ENCODE measurements around the gene CARMIL3.

The CARMIL3 gene

GRCh38 chr14:24108336-24108874 lies 56.6 kb downstream of the CARMIL3 start:
- Histone ChIP-seq H2AFZ (ENCODE audit: low read depth) (no peak overlapping the region), H3K4me2 (peak overlapping the region; percentile 50; the same call in 1 of the 2 replicates)

GRCh38 chr14:24110060-24110459 lies 58.3 kb downstream of the CARMIL3 start:
- peak overlapping the region; percentile 48; the same call in 1 of the 2 replicates for H3K27ac ChIP-seq
- no peaks in the 10 kb centered on the region for H4K20me1 ChIP-seq (ENCODE audit: insufficient read depth)
- peaks cover 30% of the 10 kb centered on the region for H3K4me1 ChIP-seq (ENCODE audit: low read depth, poor library complexity, severe bottlenecking)
- H2AFZ ChIP-seq (ENCODE audit: low read depth) = no peak overlapping the region
- no peak for TF ChIP-seq CTCF (conservative IDR thresholded peaks at IDR 0.05; ENCODE audit: low read depth, low read length)
- H3K79me2 ChIP-seq (ENCODE audit: insufficient read depth, low read depth) = no peaks in the 10 kb centered on the region
- H3K27me3 ChIP-seq (ENCODE audit: insufficient read depth, low read depth) = no peaks in the 10 kb centered on the region
- H3K4me3 ChIP-seq (IDR thresholded peaks at IDR 0.05; ENCODE audit: insufficient read depth, low read depth, low read length) = no peak overlapping the region
- no peaks in the 10 kb centered on the region for H3K36me3 ChIP-seq (ENCODE audit: insufficient read depth)
- H3K4me2 ChIP-seq = peak overlapping the region; percentile 46
- H3K9ac ChIP-seq = no peak overlapping the region

More at GRCh38 chr14:24108336-24108874, 56.6 kb downstream of the CARMIL3 start:
- H3K4me3 ChIP-seq (IDR thresholded peaks at IDR 0.05; ENCODE audit: insufficient read depth, low read depth, low read length) = no peak overlapping the region
- H3K9ac ChIP-seq = no peak overlapping the region
- no peaks in the 10 kb centered on the region for H3K36me3 ChIP-seq (ENCODE audit: insufficient read depth)
- no peaks in the 10 kb centered on the region for H3K27me3 ChIP-seq (ENCODE audit: insufficient read depth, low read depth)
- no peak for TF ChIP-seq CTCF (conservative IDR thresholded peaks at IDR 0.05; ENCODE audit: low read depth, low read length)
- H3K79me2 ChIP-seq (ENCODE audit: insufficient read depth, low read depth) = no peaks in the 10 kb centered on the region
- no peaks in the 10 kb centered on the region for H4K20me1 ChIP-seq (ENCODE audit: insufficient read depth)
- H3K27ac ChIP-seq = peak overlapping the region; percentile 13; the same call in 1 of the 2 replicates
- H3K4me1 ChIP-seq (ENCODE audit: low read depth, poor library complexity, severe bottlenecking) = peaks cover 30% of the 10 kb centered on the region

GRCh38 chr14:24110523-24110922 lies 58.7 kb downstream of the CARMIL3 start:
- no peak overlapping the region for H3K9ac ChIP-seq
- no peaks in the 10 kb centered on the region for H4K20me1 ChIP-seq (ENCODE audit: insufficient read depth)
- no peak overlapping the region; the same call in 1 of the 2 replicates for H3K27ac ChIP-seq
- H3K36me3 ChIP-seq (ENCODE audit: insufficient read depth) = no peaks in the 10 kb centered on the region
- no peak overlapping the region for H3K4me3 ChIP-seq (IDR thresholded peaks at IDR 0.05; ENCODE audit: insufficient read depth, low read depth, low read length)
- no peaks in the 10 kb centered on the region for H3K79me2 ChIP-seq (ENCODE audit: insufficient read depth, low read depth)
- no peak for TF ChIP-seq CTCF (conservative IDR thresholded peaks at IDR 0.05; ENCODE audit: low read depth, low read length)
- peak overlapping the region; percentile 46; the same call in 1 of the 2 replicates for H3K4me2 ChIP-seq
- peaks cover 30% of the 10 kb centered on the region for H3K4me1 ChIP-seq (ENCODE audit: low read depth, poor library complexity, severe bottlenecking)
- no peak overlapping the region for H2AFZ ChIP-seq (ENCODE audit: low read depth)
- no peaks in the 10 kb centered on the region for H3K27me3 ChIP-seq (ENCODE audit: insufficient read depth, low read depth)

- Histone ChIP-seq H3K27ac (peak overlapping the region; percentile 91), H3K79me2 (ENCODE audit: insufficient read depth, low read depth) (no peaks in the 10 kb centered on the region), H3K4me3 (IDR thresholded peaks at IDR 0.05; ENCODE audit: insufficient read depth, low read depth, low read length) (no peak overlapping the region), H3K4me2 (peak overlapping the region; percentile 68), H3K27me3 (ENCODE audit: insufficient read depth, low read depth) (no peaks in the 10 kb centered on the region), H4K20me1 (ENCODE audit: insufficient read depth) (no peaks in the 10 kb centered on the region), H3K9ac (peak overlapping the region; percentile 63), H3K4me1 (ENCODE audit: low read depth, poor library complexity, severe bottlenecking) (peaks cover 33% of the 10 kb centered on the region), H2AFZ (ENCODE audit: low read depth) (peak overlapping the region; percentile 68), H3K36me3 (ENCODE audit: insufficient read depth) (no peaks in the 10 kb centered on the region)
- TF ChIP-seq CTCF (conservative IDR thresholded peaks at IDR 0.05; ENCODE audit: low read depth, low read length) = no peak
Observed at GRCh38 chr14:24113379-24113800, 61.6 kb downstream of the CARMIL3 start.

All from KMS-11 (cell line).